ENCODE results near the gene OTOP3.

The OTOP3 gene

DNA sequence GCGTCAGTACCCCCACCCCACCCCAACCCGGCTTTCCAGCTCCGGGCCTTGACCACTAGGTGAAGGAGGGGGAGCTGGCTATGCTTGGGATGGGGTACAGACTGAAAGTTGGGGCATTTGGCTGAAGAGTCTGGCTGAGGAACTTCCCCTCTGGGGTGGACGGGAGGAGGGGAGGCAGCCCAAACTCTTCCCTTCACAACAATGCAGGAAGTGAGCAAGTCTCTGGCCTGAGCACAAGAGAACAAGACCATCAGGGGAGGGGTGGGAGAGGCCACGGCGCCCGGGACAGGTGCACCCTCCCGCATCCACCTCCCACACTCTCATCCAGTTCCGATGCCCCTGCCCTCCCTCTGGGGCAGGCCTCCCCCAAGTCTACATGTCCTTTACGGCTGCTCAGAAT lies 18.3 kb upstream of the OTOP3 start:
- Histone ChIP-seq H3K4me1 (ENCODE audit: control insufficient read depth, insufficient read depth, low read length) (no peaks in the 10 kb centered on the region; the same call in 1 of the 2 replicates), H3K27me3 (ENCODE audit: control insufficient read depth, insufficient read depth, low read length) (peaks cover 13% of the 10 kb centered on the region), H3K4me3 (ENCODE audit: low read depth, low read length) (no peak overlapping the region), H3K9me3 (ENCODE audit: control insufficient read depth, insufficient read depth, low read length) (no peaks in the 10 kb centered on the region), H3K9ac (ENCODE audit: low read depth, low read length) (no peak overlapping the region), H3K27ac (ENCODE audit: low read depth, low read length) (no peak overlapping the region), H3K36me3 (ENCODE audit: control insufficient read depth, insufficient read depth, low read length) (no peaks in the 10 kb centered on the region)

DNA sequence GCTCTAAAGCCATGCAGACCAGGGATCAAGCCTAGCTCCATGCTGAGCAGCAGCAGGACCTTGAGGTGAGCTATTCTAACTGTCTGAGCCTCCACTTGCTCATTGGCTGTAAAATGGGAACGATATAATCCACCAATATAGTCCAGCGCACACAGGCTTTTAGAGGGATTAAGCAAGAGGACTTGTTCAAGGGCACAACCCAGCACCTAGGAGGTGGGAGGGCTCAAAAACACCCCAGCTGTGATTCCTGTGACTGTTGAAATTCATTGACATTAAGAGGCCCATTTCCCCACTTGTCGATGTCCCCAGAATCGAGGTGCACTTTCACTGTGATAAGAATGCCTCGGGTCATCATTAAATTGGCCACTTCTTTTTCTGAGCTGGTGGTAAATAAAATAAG lies 16.8 kb upstream of the OTOP3 start:
- no peak overlapping the region for H3K27ac ChIP-seq (ENCODE audit: low read depth, low read length)

DNA sequence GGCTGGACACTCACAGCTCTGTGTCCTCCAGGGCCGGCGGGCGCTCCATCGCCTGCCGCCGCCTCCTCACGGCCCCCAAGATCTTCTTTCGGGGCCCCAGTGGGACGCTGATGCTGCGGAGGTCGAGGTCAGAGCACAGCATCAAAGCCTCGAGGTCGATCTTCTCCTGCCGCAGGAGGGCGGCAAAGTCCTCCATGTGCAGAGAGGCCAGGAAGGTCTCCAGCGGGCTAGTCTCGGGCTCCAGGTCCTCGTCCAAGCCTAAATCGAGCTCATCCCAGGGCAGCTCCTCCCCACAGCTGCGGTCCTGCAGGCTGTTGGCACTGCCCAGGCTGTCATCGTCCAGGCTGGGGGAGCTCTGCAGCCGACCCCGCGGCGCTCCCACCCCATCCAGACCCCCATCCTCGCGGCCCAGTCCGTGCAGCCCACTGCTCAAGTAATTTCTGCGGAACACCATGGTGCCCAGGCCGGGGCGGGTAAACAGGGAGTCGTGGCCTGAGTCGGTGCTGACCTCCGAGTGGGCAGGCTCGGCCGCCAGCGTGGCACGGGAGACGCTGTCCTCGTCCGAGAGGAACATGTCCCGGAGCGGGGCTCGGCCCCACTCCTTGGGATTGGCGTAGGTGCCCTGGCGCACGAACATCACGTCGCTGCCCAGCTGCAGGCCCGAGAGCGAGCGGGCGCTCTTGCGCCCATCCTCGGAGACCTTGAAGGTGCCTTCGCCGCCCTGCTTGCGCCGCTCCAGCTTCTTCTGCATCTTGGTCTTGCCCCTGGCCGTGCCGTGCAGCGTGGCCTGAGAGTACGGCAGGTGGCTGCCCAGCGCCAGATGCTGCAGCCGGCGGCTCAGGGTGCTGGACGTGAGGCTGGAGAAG lies 16.0 kb upstream of the OTOP3 start:
- Histone ChIP-seq H3K4me1 (ENCODE audit: control insufficient read depth, insufficient read depth, low read length) (peaks cover 6% of the 10 kb centered on the region; the same call in 1 of the 2 replicates), H3K9ac (ENCODE audit: low read depth, low read length) (no peak overlapping the region), H3K9me3 (ENCODE audit: control insufficient read depth, insufficient read depth, low read length) (no peaks in the 10 kb centered on the region), H3K27ac (ENCODE audit: low read depth, low read length) (no peak overlapping the region), H3K36me3 (ENCODE audit: control insufficient read depth, insufficient read depth, low read length) (no peaks in the 10 kb centered on the region), H3K4me3 (ENCODE audit: low read depth, low read length) (no peak overlapping the region), H3K27me3 (ENCODE audit: control insufficient read depth, insufficient read depth, low read length) (peaks cover 35% of the 10 kb centered on the region)

More for the DNA sequence above, 16.8 kb upstream of the OTOP3 start:
- Histone ChIP-seq H3K9ac (ENCODE audit: low read depth, low read length) (no peak overlapping the region), H3K9me3 (ENCODE audit: control insufficient read depth, insufficient read depth, low read length) (no peaks in the 10 kb centered on the region), H3K4me3 (ENCODE audit: low read depth, low read length) (no peak overlapping the region), H3K36me3 (ENCODE audit: control insufficient read depth, insufficient read depth, low read length) (no peaks in the 10 kb centered on the region), H3K27me3 (ENCODE audit: control insufficient read depth, insufficient read depth, low read length) (peaks cover 27% of the 10 kb centered on the region), H3K4me1 (ENCODE audit: control insufficient read depth, insufficient read depth, low read length) (peaks cover 3% of the 10 kb centered on the region; the same call in 1 of the 2 replicates)

DNA sequence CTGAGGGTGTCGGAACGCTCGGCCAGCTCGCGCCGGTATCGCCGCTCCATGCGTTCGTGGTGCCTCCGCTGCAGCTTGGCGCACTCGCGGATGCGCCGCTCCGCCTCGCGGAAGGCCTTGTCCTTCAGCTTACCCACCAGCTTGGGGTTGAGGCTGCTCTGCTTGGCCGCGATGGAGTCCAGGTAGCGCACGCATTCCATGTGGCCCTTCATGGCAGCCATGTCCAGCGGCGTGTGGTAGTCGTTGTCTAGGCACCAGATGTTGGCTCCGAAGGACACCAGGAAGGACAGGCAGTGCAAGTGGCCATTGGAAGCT lies 15.4 kb upstream of the OTOP3 start:
- peaks cover 41% of the 10 kb centered on the region for H3K27me3 ChIP-seq (ENCODE audit: control insufficient read depth, insufficient read depth, low read length)
- H3K36me3 ChIP-seq (ENCODE audit: control insufficient read depth, insufficient read depth, low read length): no peaks in the 10 kb centered on the region
- H3K9ac ChIP-seq (ENCODE audit: low read depth, low read length): no peak overlapping the region
- H3K4me1 ChIP-seq (ENCODE audit: control insufficient read depth, insufficient read depth, low read length): peaks cover 6% of the 10 kb centered on the region; the same call in 1 of the 2 replicates
- no peak overlapping the region for H3K4me3 ChIP-seq (ENCODE audit: low read depth, low read length)
- H3K9me3 ChIP-seq (ENCODE audit: control insufficient read depth, insufficient read depth, low read length): no peaks in the 10 kb centered on the region
- no peak overlapping the region for H3K27ac ChIP-seq (ENCODE audit: low read depth, low read length)

DNA sequence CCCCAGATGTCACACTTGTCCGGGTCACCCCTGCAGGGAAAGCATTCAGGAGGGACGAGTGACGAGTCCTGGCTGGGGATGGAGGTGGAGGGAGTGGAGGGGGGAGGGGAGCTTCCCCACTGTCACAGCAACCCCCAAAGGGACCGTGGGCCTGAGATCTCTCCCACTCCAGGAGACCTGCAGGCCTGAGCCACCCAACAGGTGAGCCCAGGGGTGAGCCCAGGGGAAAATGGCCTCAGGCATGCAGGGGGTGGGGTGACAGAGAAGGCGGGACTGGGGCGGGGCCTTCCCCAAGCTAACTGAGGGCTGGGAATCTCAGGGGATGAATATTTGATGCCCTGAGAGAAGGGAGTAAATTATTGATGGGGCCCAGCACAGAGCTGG lies 15.1 kb upstream of the OTOP3 start:
- H3K27me3 ChIP-seq (ENCODE audit: control insufficient read depth, insufficient read depth, low read length): peaks cover 45% of the 10 kb centered on the region
- H3K9ac ChIP-seq (ENCODE audit: low read depth, low read length): no peak overlapping the region
- no peak overlapping the region for H3K4me3 ChIP-seq (ENCODE audit: low read depth, low read length)
- no peaks in the 10 kb centered on the region for H3K9me3 ChIP-seq (ENCODE audit: control insufficient read depth, insufficient read depth, low read length)
- no peak overlapping the region for H3K27ac ChIP-seq (ENCODE audit: low read depth, low read length)
- no peaks in the 10 kb centered on the region for H3K36me3 ChIP-seq (ENCODE audit: control insufficient read depth, insufficient read depth, low read length)
- H3K4me1 ChIP-seq (ENCODE audit: control insufficient read depth, insufficient read depth, low read length): peaks cover 6% of the 10 kb centered on the region; the same call in 1 of the 2 replicates

DNA sequence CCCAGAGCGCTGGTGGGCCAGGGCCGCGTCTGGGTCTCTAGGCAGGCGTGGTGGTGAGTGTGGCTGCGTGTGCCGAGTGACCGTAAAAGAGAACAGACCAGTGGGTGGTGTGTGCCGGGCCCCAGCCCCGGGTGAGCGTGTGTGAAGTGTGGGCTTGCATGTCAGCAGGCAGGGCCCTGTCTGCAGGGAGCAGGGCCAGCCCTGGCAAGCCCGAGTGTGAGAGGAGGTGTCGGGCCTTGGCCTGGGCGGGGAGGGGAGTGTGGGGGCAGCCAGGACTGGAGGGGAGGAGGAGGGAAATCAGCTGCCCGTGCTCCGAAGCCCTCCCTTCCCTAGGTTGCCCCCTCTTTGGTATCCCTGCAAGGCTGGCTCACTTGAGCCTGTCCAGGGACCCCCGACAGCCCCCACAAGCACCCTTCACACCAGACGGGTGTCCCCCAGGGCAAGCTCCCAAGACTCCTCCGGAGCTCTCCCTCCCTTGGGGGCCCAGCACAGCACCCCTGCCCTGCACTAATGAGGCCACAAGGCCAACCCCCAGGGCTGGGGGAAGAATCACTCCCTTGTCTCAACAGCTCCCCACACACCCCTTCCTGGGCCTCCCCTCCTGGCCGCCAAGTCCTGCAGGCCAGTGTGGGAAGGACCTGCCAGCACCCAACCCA lies 14.5 kb upstream of the OTOP3 start:
- Histone ChIP-seq H3K9ac (ENCODE audit: low read depth, low read length) (no peak overlapping the region), H3K27me3 (ENCODE audit: control insufficient read depth, insufficient read depth, low read length) (peaks cover 50% of the 10 kb centered on the region)

DNA sequence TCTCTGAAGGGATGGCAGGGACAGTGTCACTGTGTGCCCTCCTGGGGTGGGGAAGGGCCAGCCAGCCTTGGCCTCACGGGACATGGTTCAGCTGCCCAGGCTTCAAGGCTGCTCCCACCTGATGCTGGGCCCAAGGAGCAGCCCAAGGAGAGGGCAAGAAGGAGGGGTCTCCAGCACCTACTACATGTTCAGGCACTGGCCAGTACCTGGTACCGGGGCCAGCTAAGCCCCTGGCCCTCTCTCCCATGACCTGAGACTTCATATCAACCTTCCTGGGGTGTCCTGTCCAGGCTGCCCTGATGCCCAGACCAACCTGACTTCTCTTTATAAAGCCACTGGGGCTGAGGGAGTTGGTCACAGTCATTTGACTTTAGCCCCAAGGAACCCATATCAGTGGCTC lies 13.9 kb upstream of the OTOP3 start:
- no peak overlapping the region for H3K27ac ChIP-seq (ENCODE audit: low read depth, low read length)
- H3K9ac ChIP-seq (ENCODE audit: low read depth, low read length): no peak overlapping the region
- H3K4me1 ChIP-seq (ENCODE audit: control insufficient read depth, insufficient read depth, low read length): peaks cover 6% of the 10 kb centered on the region; the same call in 1 of the 2 replicates
- H3K9me3 ChIP-seq (ENCODE audit: control insufficient read depth, insufficient read depth, low read length): no peaks in the 10 kb centered on the region
- H3K36me3 ChIP-seq (ENCODE audit: control insufficient read depth, insufficient read depth, low read length): no peaks in the 10 kb centered on the region
- peaks cover 56% of the 10 kb centered on the region for H3K27me3 ChIP-seq (ENCODE audit: control insufficient read depth, insufficient read depth, low read length)
- H3K4me3 ChIP-seq (ENCODE audit: low read depth, low read length): no peak overlapping the region

More for the DNA sequence above, 14.5 kb upstream of the OTOP3 start:
- Histone ChIP-seq H3K4me3 (ENCODE audit: low read depth, low read length) (no peak overlapping the region), H3K4me1 (ENCODE audit: control insufficient read depth, insufficient read depth, low read length) (peaks cover 6% of the 10 kb centered on the region; the same call in 1 of the 2 replicates), H3K27ac (ENCODE audit: low read depth, low read length) (no peak overlapping the region), H3K36me3 (ENCODE audit: control insufficient read depth, insufficient read depth, low read length) (no peaks in the 10 kb centered on the region), H3K9me3 (ENCODE audit: control insufficient read depth, insufficient read depth, low read length) (no peaks in the 10 kb centered on the region)

DNA sequence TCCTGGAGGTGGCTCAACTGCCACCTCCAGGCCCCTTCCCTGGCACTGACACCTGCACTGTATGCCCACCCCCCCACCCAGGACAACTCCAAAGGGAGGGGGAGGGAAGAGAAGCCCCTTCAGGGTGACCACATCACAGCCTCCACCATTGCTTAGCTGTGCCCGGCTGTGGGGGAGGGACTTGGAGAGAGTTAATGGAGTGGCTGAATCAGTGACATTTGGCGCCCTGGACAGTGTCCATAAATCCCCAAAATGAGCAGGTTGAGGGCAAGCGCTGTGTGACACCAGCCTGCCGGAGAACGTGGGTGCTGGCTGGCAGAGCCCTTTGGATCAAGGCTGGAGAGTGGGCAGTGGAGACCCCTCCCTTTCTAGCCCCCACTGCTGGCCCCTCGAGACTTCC lies 13.5 kb upstream of the OTOP3 start:
- peak overlapping the region; percentile 55; the same call in 1 of the 2 replicates for H3K4me3 ChIP-seq (ENCODE audit: low read depth, low read length)
- no peak overlapping the region for H3K9ac ChIP-seq (ENCODE audit: low read depth, low read length)
- no peak overlapping the region for H3K27ac ChIP-seq (ENCODE audit: low read depth, low read length)
- no peaks in the 10 kb centered on the region for H3K36me3 ChIP-seq (ENCODE audit: control insufficient read depth, insufficient read depth, low read length)
- no peaks in the 10 kb centered on the region for H3K9me3 ChIP-seq (ENCODE audit: control insufficient read depth, insufficient read depth, low read length)
- peaks cover 60% of the 10 kb centered on the region for H3K27me3 ChIP-seq (ENCODE audit: control insufficient read depth, insufficient read depth, low read length)
- peaks cover 6% of the 10 kb centered on the region; the same call in 1 of the 2 replicates for H3K4me1 ChIP-seq (ENCODE audit: control insufficient read depth, insufficient read depth, low read length)

DNA sequence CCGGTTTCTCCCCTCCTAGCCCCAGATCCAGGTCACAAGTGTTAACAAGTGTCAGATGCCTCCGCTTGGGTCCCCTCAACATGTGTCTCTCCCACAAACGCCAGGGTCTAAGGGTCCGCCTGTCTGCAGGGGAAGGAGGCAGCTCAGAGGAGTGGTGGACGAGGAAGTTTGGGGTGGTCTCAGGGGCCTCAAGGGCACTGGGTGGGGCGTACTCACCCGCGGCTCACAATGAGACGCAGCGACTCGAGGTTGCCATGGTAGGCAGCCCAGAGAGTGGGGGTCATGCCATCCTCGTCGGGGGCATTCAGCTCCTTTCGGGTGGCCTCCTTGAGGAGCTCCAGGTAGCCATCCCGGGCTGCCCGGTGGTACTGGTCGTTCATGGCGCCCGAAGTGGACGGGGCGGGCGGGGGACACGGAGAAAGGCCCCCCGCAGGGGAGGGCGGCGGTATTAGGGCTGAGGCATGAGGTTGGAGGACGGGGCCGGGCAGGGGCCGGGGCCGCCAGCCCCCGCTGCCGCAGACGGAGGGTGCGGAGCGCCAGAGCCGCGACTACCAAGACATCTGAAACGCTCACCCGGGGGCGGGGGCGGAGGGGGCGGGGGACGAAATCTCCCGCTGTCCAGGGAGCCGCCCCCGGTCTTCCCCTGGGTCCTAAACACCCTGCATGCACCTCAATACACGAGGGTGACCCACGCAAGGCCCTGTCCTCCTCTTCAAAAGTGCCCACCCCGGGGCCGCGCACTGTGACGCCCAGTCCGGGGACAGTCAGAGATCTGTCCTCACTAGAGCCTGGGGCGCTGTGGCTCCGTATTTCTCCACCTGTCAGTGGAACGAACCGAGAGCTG lies 12.8 kb upstream of the OTOP3 start, which contains the start of gene USH1G:
USH1G (minus strand) TSS at position 562 of the 844 bp plus-strand sequence; CDS start at position 380, 182 bp downstream.
- H3K9me3 ChIP-seq (ENCODE audit: control insufficient read depth, insufficient read depth, low read length): no peaks in the 10 kb centered on the region
- no peak within 1 kb of the TSS for H3K9ac ChIP-seq (ENCODE audit: low read depth, low read length)
- peaks cover 67% of the 10 kb centered on the region for H3K27me3 ChIP-seq (ENCODE audit: control insufficient read depth, insufficient read depth, low read length)
- peak within 1 kb of the TSS; percentile 59 for H3K4me3 ChIP-seq (ENCODE audit: low read depth, low read length)
- peaks cover 6% of the 10 kb centered on the region; the same call in 1 of the 2 replicates for H3K4me1 ChIP-seq (ENCODE audit: control insufficient read depth, insufficient read depth, low read length)
- H3K27ac ChIP-seq (ENCODE audit: low read depth, low read length): no peak within 1 kb of the TSS
- H3K36me3 ChIP-seq (ENCODE audit: control insufficient read depth, insufficient read depth, low read length): no peaks in the 10 kb centered on the region

DNA sequence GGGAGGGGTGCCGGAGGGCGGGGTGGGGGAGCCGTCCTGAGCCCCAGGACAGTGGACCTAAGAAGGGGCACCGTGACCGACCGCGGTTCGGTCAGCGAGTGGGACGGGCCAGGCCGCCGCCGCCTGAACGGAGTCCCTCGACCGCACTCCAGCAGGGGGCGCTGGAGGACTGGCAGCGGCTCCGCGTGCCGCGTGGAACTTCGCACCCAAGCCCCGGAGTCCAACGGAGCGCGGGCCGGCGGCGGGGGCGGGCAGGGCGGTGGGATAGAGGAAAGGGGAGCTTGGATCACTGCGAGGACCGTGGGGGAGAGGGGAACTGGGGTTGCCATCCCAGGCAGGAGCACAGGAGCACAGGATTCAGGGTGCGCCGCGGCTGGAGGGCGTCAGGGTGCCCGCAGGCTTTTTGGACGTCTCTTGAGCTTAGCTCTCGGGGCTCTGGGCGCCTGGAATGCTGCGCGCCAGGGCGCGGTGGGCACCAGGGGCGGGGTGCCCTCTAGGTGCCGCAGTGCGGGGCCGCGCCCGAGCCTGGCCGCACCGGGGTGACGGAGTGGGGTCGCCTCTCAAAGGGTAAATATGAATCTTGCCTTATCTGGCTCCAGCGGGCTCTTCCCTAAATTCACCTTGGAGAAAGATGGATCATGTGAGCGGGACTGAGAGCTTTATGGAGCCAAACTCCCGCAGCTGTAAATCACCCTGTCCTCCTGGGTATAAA lies 12.0 kb upstream of the OTOP3 start:
- Histone ChIP-seq H3K4me1 (ENCODE audit: control insufficient read depth, insufficient read depth, low read length) (peaks cover 6% of the 10 kb centered on the region; the same call in 1 of the 2 replicates), H3K4me3 (ENCODE audit: low read depth, low read length) (peak overlapping the region; percentile 59), H3K27ac (ENCODE audit: low read depth, low read length) (no peak overlapping the region), H3K9ac (ENCODE audit: low read depth, low read length) (no peak overlapping the region), H3K36me3 (ENCODE audit: control insufficient read depth, insufficient read depth, low read length) (no peaks in the 10 kb centered on the region), H3K9me3 (ENCODE audit: control insufficient read depth, insufficient read depth, low read length) (no peaks in the 10 kb centered on the region), H3K27me3 (ENCODE audit: control insufficient read depth, insufficient read depth, low read length) (peaks cover 74% of the 10 kb centered on the region)
